DND-41 (cell line): ENCODE data around the gene SLIT1.

Source experiments
- CTCF ChIP-seq: IDR thresholded peaks from 2 replicates; pipeline ENCODE4 v1.5.1; 2012; ENCODE audit warnings: borderline replicate concordance, low read length, moderate library complexity, mild to moderate bottlenecking; ENCODE audit not compliant: poor library complexity, severe bottlenecking; ENCODE audit errors: extremely low read depth
- EZH2 ChIP-seq: IDR thresholded peaks from 3 replicates; pipeline ENCODE4 v1.6.1; 2012; ENCODE audit warnings: borderline replicate concordance, low read depth, mild to moderate bottlenecking, moderate library complexity, low read length, inconsistent platforms; ENCODE audit not compliant: severe bottlenecking

- no peak for TF ChIP-seq EZH2
- TF ChIP-seq CTCF, result no peak
Observed at GRCh38 chr10:97188261-97188711, 2.5 kb upstream of the SLIT1 start.
